Measurements from ENCODE around the gene CPEB1.

- TF ChIP-seq POLR2AphosphoS5 (IDR thresholded peaks at IDR 0.05) (no peak), POLR2A (IDR thresholded peaks at IDR 0.05) (no peak)
- TF ChIP-seq, protein P1, sequence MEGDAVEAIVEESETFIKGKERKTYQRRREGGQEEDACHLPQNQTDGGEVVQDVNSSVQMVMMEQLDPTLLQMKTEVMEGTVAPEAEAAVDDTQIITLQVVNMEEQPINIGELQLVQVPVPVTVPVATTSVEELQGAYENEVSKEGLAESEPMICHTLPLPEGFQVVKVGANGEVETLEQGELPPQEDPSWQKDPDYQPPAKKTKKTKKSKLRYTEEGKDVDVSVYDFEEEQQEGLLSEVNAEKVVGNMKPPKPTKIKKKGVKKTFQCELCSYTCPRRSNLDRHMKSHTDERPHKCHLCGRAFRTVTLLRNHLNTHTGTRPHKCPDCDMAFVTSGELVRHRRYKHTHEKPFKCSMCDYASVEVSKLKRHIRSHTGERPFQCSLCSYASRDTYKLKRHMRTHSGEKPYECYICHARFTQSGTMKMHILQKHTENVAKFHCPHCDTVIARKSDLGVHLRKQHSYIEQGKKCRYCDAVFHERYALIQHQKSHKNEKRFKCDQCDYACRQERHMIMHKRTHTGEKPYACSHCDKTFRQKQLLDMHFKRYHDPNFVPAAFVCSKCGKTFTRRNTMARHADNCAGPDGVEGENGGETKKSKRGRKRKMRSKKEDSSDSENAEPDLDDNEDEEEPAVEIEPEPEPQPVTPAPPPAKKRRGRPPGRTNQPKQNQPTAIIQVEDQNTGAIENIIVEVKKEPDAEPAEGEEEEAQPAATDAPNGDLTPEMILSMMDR (IDR thresholded peaks at IDR 0.05 in 8 of 11, conservative IDR thresholded peaks at IDR 0.05 in 3 of 11): no peak
Observed at GRCh38 chr15:82646250-82647044, 716 bp downstream of the CPEB1 start.
